B cell (primary cell): ENCODE measurements around the gene LYSMD2. TPM values are rescaled to one million over a fixed set of nuclear protein-coding genes. Genes with fewer than 3 reads are reported as not detected.

Source experiments
- ATAC-seq: fragments of 200-7000 bp; cut with Tn5 transposase; one replicate; pipeline ENCODE4 v1.10.0; 2021; ENCODE audit warnings: low read depth, mild to moderate bottlenecking, moderate number of reproducible peaks, moderate library complexity
- CTCF ChIA-PET: fragments of 350-600 bp; sonication (Branson Sonifier 250); formaldehyde crosslinking; loops from one replicate; lab custom pipeline; 2021; ENCODE audit warnings: antibody characterized with exemption, inconsistent platforms; lab: Charles Lee
- POLR2A ChIA-PET: fragments of 350-600 bp; sonication (Branson Sonifier 250); formaldehyde crosslinking; loops from one replicate; lab custom pipeline; 2021; ENCODE audit warnings: antibody characterized with exemption; lab: Charles Lee
- DNase-seq: peaks from one replicate; pipeline ENCODE4 v3.0.0; 2013
- H2AFZ ChIP-seq: 2 replicates; pipeline ENCODE4 v1.6.1; 2012; ENCODE audit warnings: mild to moderate bottlenecking, low read depth, low read length; ENCODE audit not compliant: insufficient read depth, poor library complexity, severe bottlenecking
- H3K27ac ChIP-seq, 2 donors: 1 replicate in 1 of 2; 2 replicates in 1 of 2; pipeline ENCODE4 v1.5.1; 2012 to 2013; ENCODE audit warnings: low read length in 2 of 2, mild to moderate bottlenecking in 2 of 2, moderate library complexity in 1 of 2
- H3K27me3 ChIP-seq, 4 experiments: fragments of 200-600 bp in 1 of 4; sonication (generic) in 1 of 4; replicated peaks in 1 of 4; 1 replicate in 2 of 4; 2 replicates in 2 of 4; pipeline versions ENCODE4 v1.6.1 to v1.7.0; 2013 to 2016; ENCODE audit warnings: low read length in 3 of 4, mild to moderate bottlenecking in 2 of 4, mixed read lengths in 1 of 4, moderate library complexity in 1 of 4; ENCODE audit not compliant: insufficient read depth in 4 of 4, control insufficient read depth in 3 of 4; ENCODE audit errors: control extremely low read depth in 1 of 4
- H3K36me3 ChIP-seq, 2 experiments: replicated peaks in 1 of 2; 1 replicate in 1 of 2; 2 replicates in 1 of 2; pipeline versions ENCODE4 v1.6.1 to v1.7.1; 2013; ENCODE audit warnings: low read length in 1 of 2; ENCODE audit not compliant: insufficient read depth in 2 of 2, control insufficient read depth in 1 of 2; ENCODE audit errors: control extremely low read depth in 1 of 2, extremely low read depth in 1 of 2
- H3K4me1 ChIP-seq, 2 donors: fragments of 200-600 bp in 1 of 2; sonication (generic) in 1 of 2; 1 replicate in 1 of 2; 2 replicates in 1 of 2; pipeline versions ENCODE4 v1.5.1 to v1.6.1; 2013 to 2017; ENCODE audit warnings: low read length in 2 of 2; ENCODE audit not compliant: control insufficient read depth in 2 of 2, insufficient read depth in 2 of 2
- H3K4me2 ChIP-seq: replicated peaks from 2 replicates; pipeline ENCODE3; 2012; ENCODE audit warnings: mild to moderate bottlenecking, low read depth, low read length; ENCODE audit not compliant: poor library complexity, severe bottlenecking
- H3K4me3 ChIP-seq, 5 experiments: fragments of 200-600 bp in 1 of 5; sonication (generic) in 1 of 5; 1 replicate in 3 of 5; 2 replicates in 2 of 5; pipeline versions ENCODE4 v1.5.1 to v1.7.0; 2011 to 2016; ENCODE audit warnings: low read length in 4 of 5, mild to moderate bottlenecking in 4 of 5, low read depth in 2 of 5, control low read depth in 1 of 5, moderate library complexity in 1 of 5; ENCODE audit not compliant: insufficient read depth in 1 of 5; ENCODE audit errors: control extremely low read depth in 1 of 5, extremely low read depth in 1 of 5
- H3K79me2 ChIP-seq: fragments of 200-600 bp; sonication (generic); one replicate; pipeline ENCODE4 v1.6.0; 2016; ENCODE audit warnings: low read length; ENCODE audit not compliant: control insufficient read depth, insufficient read depth
- H3K9ac ChIP-seq: fragments of 200-600 bp; sonication (generic); 2 replicates; pipeline ENCODE4 v1.6.1; 2017; ENCODE audit warnings: mild to moderate bottlenecking, low read length, moderate library complexity
- H3K9me3 ChIP-seq, 3 donors: one replicate each; pipeline versions ENCODE4 v1.6.1 to v1.7.1; 2013; ENCODE audit warnings: low read length in 2 of 3; ENCODE audit not compliant: control insufficient read depth in 2 of 3, insufficient read depth in 1 of 3; ENCODE audit errors: control extremely low read depth in 1 of 3
- H4K20me1 ChIP-seq: 2 replicates; pipeline ENCODE4 v1.6.0; 2012; ENCODE audit warnings: mild to moderate bottlenecking, low read length; ENCODE audit not compliant: insufficient read depth, control insufficient read depth, poor library complexity, severe bottlenecking
- H3K27ac Mint-ChIP-seq: one replicate; pipeline ENCODE4 v1.8.0; 2021; ENCODE audit warnings: mixed read lengths
- H3K27me3 Mint-ChIP-seq: one replicate; pipeline ENCODE4 v1.8.0; 2021; ENCODE audit warnings: mixed read lengths
- H3K4me1 Mint-ChIP-seq: one replicate; pipeline ENCODE4 v1.8.0; 2021; ENCODE audit warnings: mixed read lengths
- H3K4me3 Mint-ChIP-seq: one replicate; pipeline ENCODE4 v1.8.0; 2021; ENCODE audit warnings: mixed read lengths
- H3K9me3 Mint-ChIP-seq: one replicate; pipeline ENCODE4 v1.8.0; 2022; ENCODE audit warnings: mixed read lengths; ENCODE audit not compliant: insufficient read depth
- EZH2 ChIP-seq: IDR thresholded peaks from 2 replicates; pipeline ENCODE4 v1.6.1; 2012; ENCODE audit warnings: borderline replicate concordance, low read depth, mild to moderate bottlenecking, moderate library complexity, low read length; ENCODE audit not compliant: insufficient read depth, poor library complexity, severe bottlenecking
- WGBS: methylation state at CpG from one replicate; pipeline ENCODE4 v1.1.5; 2013; ENCODE audit warnings: missing lambda C conversion rate; ENCODE audit not compliant: insufficient coverage; 5-methylcytosine and 5-hydroxymethylcytosine counted together
- intact Hi-C: fragments of 100-400 bp; cut with micrococcal nuclease; formaldehyde crosslinking; loops from one replicate; pipeline ENCODE4 v1.10.0; 2022
- polyA plus RNA-seq: library from polyadenylated mRNA; depleted of rRNA; stranded (reverse); fragments of >200 nt; gene quantifications from 2 replicates; pipeline ENCODE4 v1.2.3, GENCODE V29; 2012
- total RNA-seq, 2 donors: library from RNA; stranded (reverse); fragments of 120-200 nt in 1 of 2; gene quantifications; 1 replicate in 1 of 2; 2 replicates in 1 of 2; pipeline versions ENCODE4 v1.2.3 to v1.2.4, GENCODE V29; 2013 to 2022
- TF ChIP-seq, protein P1 (sequence below): fragments of 200-600 bp; IDR thresholded peaks from one replicate; pipeline ENCODE4 v1.8.0; 2022; ENCODE audit warnings: antibody characterized with exemption, mild to moderate bottlenecking

The LYSMD2 gene
- total and polyA plus RNA-seq, 2 donors (not counting 1 experiment from before 2014, with no cell fraction given): 31.0 to 48.2 TPM

DNA sequence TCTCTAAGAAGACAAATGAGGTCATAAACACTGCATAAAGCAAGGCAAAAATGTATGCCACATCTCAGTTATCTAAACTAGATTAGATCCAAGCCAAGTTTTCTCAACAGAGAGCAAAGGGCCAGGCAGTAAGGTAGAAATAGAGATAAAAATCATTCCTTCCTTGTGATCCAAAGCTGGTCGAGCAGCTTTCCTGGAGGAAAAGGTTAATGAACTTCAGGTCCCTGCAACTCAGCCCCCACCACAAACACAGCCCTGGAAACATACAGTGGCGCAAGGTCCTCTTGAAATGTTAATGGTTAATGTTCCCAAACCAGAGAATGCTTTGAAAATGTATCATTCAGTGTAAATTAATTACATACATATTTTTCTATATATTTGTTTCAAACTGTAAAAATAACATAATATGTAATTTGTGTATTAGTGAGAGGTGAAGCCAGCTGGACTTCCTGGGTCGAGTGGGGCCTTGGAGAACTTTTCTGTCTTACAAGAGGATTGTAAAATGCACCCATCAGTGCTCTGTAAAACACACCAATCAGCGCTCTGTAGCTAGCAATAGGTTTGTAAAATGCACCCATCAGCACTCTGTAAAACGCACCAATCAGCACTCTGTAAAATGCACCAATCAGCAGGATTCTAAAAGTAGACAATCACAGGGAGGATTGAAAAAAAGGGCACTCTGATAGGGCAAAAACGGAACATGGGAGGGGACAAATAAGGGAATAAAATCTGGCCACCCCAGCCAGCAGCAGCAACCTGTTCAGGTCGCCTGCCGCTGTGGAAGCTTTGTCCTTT lies 17.1 kb downstream of the LYSMD2 start:
- no peaks in the 10 kb centered on the region for H3K9me3 ChIP-seq
- peaks cover 32% of the 10 kb centered on the region for H3K79me2 ChIP-seq
- H3K27me3 ChIP-seq: no peaks in the 10 kb centered on the region
- DNase-seq (no peak), ATAC-seq (no peak)
- peaks cover 36% of the 10 kb centered on the region for H3K4me1 Mint-ChIP-seq
- ChIA-PET POLR2A (interaction anchor here (1.2 kb wide), 1 partner anchor 12 kb away, joined by 4 read pairs; no protein-coding TSS in a partner anchor), CTCF (interaction anchor here (0.6 to 1.3 kb wide), 4 partner anchors 9 to 71 kb away, joined by 3 to 5 read pairs (median 4); no protein-coding TSS in a partner anchor)
- H3K9ac ChIP-seq: no peak overlapping the region
- no peak overlapping the region for H3K4me2 ChIP-seq
- 84% methylated on average over 4 of the region's 8 CpGs for WGBS
- H3K27ac ChIP-seq: no peak overlapping the region
- H3K4me1 ChIP-seq: peaks cover 4 to 10% of the 10 kb centered on the region in 2 donors
- intact Hi-C loops: no loop called here
- TF ChIP-seq EZH2: no peak
- TF ChIP-seq, protein P1, sequence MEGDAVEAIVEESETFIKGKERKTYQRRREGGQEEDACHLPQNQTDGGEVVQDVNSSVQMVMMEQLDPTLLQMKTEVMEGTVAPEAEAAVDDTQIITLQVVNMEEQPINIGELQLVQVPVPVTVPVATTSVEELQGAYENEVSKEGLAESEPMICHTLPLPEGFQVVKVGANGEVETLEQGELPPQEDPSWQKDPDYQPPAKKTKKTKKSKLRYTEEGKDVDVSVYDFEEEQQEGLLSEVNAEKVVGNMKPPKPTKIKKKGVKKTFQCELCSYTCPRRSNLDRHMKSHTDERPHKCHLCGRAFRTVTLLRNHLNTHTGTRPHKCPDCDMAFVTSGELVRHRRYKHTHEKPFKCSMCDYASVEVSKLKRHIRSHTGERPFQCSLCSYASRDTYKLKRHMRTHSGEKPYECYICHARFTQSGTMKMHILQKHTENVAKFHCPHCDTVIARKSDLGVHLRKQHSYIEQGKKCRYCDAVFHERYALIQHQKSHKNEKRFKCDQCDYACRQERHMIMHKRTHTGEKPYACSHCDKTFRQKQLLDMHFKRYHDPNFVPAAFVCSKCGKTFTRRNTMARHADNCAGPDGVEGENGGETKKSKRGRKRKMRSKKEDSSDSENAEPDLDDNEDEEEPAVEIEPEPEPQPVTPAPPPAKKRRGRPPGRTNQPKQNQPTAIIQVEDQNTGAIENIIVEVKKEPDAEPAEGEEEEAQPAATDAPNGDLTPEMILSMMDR: no peak
- H3K27me3 Mint-ChIP-seq: no peaks in the 10 kb centered on the region
- H3K4me3 Mint-ChIP-seq: no peak overlapping the region
- H2AFZ ChIP-seq: no peak overlapping the region
- peaks cover 9% of the 10 kb centered on the region for H4K20me1 ChIP-seq
- no peak overlapping the region for H3K4me3 ChIP-seq
- H3K9me3 Mint-ChIP-seq: no peaks in the 10 kb centered on the region
- peak overlapping the region; percentile 47 for H3K27ac Mint-ChIP-seq
- peaks cover 12 to 31% of the 10 kb centered on the region in 2 experiments for H3K36me3 ChIP-seq

DNA sequence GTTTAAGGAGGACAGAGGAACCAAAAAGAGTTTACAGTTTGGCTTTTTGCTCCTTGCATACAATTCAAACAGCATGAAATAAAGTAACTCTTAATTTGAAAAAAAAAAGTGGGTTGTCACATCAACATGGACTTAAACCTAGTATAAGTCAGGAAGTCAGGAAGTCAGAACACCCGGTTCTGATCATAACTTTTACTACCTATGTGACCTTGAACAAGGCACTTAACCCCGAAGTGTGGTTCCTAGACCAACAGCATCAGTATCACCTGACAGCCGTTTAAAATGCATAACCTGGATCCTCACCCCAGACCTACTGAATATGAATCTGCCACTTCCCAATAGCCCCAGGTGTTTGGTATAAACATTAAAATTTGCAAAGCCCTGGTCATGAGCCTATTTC lies 18.7 kb downstream of the LYSMD2 start:
- Mint-ChIP-seq H3K4me1 (peaks cover 23% of the 10 kb centered on the region), H3K9me3 (no peaks in the 10 kb centered on the region), H3K27ac (peak overlapping the region; percentile 5), H3K27me3 (no peaks in the 10 kb centered on the region), H3K4me3 (no peak overlapping the region)
- ChIA-PET POLR2A (no interaction called here), CTCF (no interaction called here)
- no peak overlapping the region for H3K4me3 ChIP-seq
- H3K27ac ChIP-seq: peak overlapping the region in 1 of 2 donors; percentile 26
- intact Hi-C loops: no loop called here
- H3K79me2 ChIP-seq: peaks cover 17% of the 10 kb centered on the region
- no peaks in the 10 kb centered on the region for H3K9me3 ChIP-seq
- DNase-seq: no peak
- no peaks in the 10 kb centered on the region for H3K27me3 ChIP-seq
- H3K9ac ChIP-seq: no peak overlapping the region
- H3K36me3 ChIP-seq: peaks cover 8 to 23% of the 10 kb centered on the region in 2 experiments
- no peak for ATAC-seq
- H4K20me1 ChIP-seq: no peaks in the 10 kb centered on the region
- H3K4me2 ChIP-seq: no peak overlapping the region
- H3K4me1 ChIP-seq: peaks cover 0 to 4% of the 10 kb centered on the region in 2 donors
- no peak overlapping the region for H2AFZ ChIP-seq
- no peak for TF ChIP-seq EZH2
- TF ChIP-seq, protein P1: no peak
- no CpG with 5 or more reads among the region's 3 CpGs for WGBS
